ENCODE measurements around the gene GIT2.
"Not testable (repeated sequence)": the region's sequence is repeated elsewhere in the genome, so short reads cannot be mapped to it uniquely, and the experiment has no call there.

The GIT2 gene

DNA sequence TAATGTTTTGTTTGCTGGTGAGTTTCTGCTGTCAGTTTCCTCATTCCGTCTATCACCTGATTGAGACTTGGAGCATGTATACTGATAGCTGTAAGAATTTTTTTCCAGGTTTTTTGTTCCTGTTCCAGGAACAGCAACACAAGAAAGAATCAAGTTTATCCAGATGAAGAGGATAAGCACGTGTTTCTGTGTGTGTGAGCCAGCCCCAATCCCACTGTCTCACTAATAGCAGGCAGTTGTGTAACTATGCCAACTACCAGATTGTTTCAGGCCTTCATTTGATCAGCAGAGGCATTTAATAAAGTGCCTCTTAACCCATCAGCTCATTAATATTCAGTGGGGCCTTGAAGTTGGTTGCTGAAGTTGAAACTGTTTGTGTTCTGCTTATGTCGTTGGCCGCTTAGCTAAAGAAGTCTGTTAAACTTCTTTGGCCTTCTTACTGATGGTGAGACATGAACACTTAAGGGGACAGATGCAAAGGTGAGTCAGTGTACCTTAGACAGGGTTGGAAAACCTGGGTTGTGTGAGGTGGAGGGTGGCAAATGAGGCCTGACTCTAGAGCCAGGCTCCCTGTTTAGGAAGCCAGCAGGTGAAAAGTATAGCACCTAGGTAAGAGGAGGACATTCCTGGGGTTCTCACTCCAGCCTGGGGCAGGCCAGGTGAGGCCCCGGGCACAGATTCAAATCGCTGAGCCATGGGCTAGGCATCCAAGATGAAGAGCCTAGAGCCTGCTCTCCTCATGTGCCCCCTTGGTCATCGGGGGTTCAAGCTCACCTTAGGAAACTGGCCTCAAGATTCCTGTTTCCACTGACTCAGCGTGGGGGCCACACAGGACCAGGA is 6.7 kb upstream of the GIT2 start:
- no peak for DNase-seq

DNA sequence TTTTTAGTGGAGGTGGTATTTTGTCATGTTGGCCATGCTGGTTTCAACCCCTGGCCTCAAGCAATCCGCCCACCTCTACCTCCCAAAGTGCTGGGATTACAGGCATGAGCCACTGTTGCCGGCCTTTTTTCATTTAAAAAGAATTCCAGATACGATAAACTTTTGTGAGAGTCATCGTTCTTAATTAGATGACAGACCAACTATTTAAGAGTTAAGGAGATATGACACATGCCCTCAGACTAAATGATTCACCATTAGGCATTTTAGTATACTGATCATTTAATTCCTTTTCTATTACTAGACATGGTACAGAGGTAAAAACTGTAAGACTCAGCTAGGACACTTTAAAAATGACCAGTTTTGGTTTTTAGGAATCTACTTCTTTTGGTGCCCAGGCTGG is 5.4 kb upstream of the GIT2 start:
- no peak for DNase-seq

DNA sequence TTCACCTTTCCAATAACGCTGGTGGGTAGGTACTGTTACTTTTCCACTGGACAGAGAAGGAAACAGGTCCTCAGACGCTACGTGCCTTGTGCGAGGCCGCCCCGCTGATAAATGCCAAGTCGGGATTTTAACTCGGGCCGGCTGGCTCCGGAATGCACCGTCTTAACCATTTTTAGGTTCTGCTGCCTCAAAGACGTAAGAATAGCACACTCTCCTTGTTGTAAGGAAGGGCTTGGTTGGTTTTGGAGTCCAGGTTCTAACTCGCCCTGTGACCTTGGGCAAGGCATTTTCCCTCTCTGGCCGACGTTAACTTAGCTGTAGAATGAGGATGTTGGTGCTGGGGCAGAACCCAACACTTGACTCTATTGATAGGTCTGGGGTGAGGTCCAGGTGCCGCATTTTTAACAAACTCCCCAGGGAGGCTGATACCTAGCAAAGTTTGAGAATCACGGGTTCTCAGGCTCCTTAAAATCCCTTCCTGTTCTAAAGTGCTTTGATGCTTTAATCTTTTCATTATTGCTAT is 3.9 kb upstream of the GIT2 start:
- no peak for DNase-seq

- DNase-seq: no peak
Observed at GRCh38 chr12:109999649-109999971, 3.4 kb upstream of the GIT2 start.

GRCh38 chr12:109998904-109999648 is 2.9 kb upstream of the GIT2 start, which contains the start of gene ANKRD13A:
Gene ANKRD13A (plus strand): TSS chr12:109999430. CDS start chr12:109999689, 259 bp downstream.
- DNase-seq: peak; percentile 92

DNA sequence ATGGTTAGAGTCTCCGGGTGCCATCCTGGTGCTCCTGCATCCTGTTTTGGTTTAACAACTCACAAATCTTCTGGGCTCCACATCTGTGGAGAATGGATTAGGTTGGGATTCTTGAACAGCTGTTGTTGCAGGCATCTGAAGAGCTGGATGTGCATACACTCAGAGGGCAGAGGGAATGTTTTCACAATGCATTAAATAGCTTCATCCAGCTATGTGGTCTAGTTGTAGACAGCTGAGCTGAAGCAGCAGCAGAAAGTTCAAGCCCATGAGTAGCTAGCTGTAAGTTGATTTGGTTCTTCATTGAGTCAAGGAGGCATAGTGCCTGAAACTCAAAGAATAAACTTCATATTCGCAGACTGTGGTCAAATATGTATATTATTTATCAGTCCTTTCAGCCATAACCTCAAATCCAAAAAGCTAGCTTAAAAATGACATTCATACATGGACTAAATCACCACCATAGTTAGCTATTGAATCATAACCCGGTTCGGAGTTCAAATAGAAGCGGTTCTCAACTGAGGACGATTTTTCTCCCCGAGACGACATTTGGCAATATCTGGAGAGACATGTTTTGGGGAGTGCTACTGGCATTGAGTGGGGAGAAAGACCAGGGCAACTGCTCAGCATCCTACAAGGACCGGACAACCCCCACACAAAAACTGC is 2.2 kb upstream of the GIT2 start:
- DNase-seq: no peak

DNA sequence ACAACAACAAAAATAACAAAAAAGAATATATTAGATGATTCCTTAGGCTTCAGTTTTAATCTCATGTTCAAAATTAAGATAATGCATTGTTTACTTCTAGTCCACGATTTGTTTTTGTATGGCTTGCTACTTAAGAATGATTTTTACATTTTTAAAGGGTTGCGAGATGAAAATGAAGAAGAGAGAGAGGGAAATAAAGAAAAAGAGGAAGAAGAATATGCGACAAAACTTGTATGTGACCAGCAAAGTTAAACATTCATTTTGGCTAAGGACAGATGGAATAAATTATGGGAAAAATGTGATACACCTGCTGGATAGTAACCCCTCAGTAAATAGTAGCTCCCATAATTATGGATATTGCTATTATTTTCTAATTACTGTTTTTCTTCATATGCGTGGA is 1.2 kb upstream of the GIT2 start:
- DNase-seq: no peak

GRCh38 chr12:109996483-109996853 is 300 bp upstream of the GIT2 start:
- DNase-seq: no peak

DNA sequence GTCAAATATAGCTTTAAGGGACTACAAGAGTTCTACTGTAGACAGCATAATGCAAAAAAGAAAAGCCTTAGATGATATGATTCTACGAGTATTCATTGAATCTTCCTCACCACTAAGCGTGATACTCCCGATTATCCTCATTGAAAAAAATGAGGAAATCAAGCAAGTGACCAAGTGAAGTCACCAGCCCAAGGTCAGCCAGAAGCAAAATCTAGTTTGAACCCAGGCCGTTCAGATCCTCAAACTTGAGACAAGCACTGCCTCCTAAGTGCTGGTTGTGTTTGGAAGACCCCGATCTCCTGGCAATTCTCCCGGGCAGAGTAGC is 845 bp downstream of the GIT2 start:
- no peak for DNase-seq

DNA sequence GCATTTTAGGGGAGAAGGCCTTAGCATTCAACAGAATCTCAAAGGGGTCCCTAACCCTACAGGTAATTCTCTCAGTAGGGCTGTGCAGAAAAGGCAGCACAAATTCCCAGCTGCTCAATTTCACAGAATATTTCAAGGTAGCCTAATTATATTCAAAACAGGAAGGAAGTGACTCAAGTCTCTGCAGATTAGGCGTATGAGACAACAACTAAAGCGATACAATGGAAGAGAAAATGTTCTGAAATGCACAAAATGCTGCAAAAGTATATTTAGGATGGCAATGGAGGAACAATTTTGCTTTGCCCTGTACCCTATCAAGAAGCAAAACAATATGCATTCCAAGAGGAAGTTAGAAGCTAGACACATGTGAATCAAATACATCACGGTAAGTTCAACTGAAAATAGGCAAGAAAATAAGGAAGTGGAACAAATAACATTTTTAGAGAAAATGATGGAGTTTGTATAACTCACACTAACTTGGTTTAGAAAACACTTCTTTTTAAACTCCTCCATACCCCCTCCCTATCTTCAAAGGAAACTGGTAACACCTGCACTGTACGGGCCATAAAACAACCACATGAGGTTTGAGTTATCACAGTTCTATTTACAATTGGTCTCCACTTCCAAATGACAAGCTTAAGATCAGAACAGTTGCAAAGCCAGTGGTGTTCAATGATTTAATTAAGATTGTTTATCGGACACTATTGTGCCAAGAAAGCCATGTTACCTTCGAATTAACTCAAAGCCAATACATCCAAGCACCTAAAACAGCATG is 1.6 kb downstream of the GIT2 start:
- no peak for DNase-seq

DNA sequence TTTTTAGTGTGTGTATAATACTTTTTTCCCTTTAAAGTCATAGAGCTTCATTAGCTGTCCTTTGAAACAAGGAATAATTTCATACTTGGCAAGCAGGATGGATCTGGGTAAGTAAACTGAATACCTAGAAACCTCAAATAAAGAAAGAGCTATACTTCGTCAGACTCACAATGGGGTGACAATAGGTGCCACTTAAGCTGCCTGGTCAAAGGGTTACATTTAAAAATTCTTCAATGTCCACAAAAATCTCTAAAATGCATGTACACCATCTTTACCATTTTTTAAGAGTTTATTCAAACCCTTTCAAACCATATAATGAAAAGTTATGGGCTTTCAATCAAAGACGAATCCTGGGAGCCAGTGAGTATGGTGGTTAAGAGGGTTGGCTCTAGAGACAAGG is 3.1 kb downstream of the GIT2 start:
- DNase-seq: no peak

DNA sequence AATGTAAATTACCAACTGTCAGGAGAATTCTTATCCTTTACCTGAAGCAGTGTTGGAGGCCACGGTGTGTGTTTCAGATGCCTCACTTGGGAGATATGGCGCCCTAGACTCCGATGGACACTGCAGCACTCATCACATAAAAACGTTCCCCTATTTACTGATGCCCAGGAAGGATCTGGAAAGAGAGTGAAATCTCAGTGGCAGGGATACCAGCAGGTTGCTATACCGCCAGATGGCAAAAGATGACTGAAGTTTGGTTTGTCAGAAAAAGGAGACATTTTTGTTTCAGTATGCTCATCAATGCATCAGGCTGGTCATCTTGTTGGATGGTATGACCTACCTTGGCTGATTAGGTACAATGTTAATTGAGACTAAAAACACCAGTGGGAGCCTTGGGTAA is 4.6 kb downstream of the GIT2 start:
- no peak for DNase-seq

DNA sequence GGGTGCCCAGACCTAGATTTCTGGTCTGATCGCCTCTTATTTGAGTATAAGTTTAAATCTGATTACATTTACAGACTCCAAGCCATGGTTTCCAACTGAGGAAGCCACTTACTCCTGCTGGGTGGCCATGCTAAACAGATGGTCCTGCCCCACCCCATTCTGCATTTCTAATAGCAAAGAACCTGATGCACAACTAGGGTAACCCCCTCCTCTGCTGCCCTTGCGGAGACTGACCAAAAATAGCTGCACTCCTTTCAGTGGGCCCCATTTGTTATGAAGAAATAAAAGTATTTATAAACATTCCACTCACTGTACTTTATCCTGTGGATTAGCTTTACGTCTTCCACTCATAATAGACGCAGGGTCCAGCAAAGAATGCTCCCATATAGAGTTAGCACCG is 6.8 kb downstream of the GIT2 start:
- DNase-seq: no peak

GRCh38 chr12:109988903-109989302 is 7.3 kb downstream of the GIT2 start:
- DNase-seq: no peak

DNA sequence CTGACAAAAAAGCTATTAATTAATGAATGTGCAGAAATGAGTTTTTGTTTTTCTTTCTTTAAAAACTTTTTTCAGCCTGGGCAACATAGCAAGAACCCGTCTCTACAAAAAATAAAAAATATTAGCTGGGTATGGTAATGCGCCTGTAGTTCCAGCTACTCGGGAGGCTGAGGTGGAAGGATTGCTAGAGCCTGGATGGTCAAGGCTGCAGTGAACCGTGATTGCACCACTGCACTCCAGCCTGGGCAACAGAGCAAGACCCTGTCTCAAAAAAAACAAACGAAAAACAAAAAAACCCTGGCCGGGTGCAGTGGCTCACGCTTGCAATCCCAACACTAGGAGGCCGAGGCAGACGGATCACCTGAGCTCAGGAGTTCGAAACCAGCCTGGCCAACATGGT is 7.9 kb downstream of the GIT2 start:
- no peak for DNase-seq

DNA sequence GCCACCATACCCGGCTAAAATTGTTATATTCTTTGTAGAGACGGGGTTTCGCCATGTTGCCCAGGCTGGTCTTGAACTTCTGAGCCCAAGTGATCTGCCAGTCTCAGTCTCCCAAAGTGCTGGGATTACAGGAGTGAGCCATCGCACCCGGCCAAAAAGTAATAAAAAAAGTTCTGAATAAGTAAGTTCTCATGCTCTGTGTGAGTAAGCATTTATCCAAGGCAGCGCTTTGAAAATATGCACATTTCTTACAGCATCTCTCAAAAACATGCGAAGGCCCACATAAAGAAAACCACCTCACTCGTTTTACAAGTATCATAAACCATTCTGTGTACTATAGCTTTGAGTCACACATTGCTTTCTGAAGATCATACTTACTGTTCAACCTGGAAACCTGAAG is 8.6 kb downstream of the GIT2 start:
- peak; percentile 48 for DNase-seq

GRCh38 chr12:109986236-109986635 is 9.9 kb downstream of the GIT2 start:
- not testable (repeated sequence) for DNase-seq

GRCh38 chr12:109983432-109984142 is 12.6 kb downstream of the GIT2 start:
- DNase-seq: no peak

DNA sequence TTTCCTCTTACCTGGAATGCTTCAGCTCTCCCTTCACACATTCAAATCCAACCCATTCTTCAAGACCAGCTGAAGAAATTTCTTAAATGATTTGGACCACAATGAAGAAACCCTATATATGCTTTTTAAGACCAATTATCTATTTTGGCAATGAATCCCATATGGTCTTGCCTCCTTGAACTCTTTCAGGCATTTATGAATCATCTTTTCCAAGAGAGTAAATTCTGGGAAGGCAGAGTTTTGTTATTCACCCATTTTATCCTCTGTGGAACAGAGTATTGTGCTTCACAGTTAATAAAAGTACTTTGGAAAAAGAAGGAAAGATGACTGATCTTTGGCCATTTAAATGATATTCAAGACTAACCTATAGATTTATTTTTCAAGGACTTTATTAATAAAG is 14.0 kb downstream of the GIT2 start:
- DNase-seq: no peak

- DNase-seq: peak; percentile 79
Observed at GRCh38 chr12:109981311-109981710, 14.9 kb downstream of the GIT2 start.

DNA sequence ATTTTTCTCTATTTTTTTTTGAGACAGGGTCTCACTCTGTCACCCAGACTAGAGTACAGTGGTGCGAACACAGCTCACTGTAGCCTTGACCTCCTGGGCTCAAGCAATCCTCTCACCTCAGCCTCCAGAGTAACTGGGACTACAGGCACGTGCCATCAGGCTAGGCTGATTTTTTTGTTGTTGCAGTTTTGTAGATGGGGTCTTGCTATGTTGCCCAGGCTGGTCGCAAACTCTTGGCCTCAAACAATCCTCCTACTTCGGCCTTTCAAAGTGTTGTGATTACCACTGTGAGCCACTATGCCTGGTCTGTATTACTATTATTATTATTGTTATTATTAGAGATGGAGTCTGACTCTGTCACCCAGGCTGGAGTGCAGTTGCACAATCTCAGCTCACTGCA is 23.3 kb downstream of the GIT2 start:
- no peak for DNase-seq

DNA sequence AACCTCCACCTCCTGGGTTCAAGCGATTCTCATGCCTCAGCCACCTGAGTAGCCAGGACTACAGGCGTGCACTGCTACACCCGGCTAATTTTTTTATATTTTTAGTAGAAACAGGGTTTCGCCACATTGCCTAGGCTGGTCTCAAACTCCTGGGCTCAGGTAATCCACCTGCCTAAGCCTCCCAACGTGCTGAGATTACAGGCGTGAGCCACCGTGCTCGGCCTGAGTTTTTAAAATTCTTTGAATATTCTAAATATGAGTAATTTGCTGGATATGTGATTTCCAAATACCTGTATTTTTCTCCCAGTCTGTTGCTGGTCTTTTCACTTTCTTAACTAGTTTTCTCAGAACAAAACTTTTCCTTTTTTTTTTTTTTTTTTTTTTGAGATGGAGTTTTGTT is 27.4 kb downstream of the GIT2 start:
- DNase-seq: no peak

GRCh38 chr12:109968032-109968420 is 28.1 kb downstream of the GIT2 start:
- DNase-seq: no peak
